IMR-90 (cell line): ENCODE results near the gene ASPHD2. TPM values are rescaled to one million over a fixed set of nuclear protein-coding genes. Genes with fewer than 3 reads are reported as not detected.

Experiments used
- ATAC-seq: fragments of 200-7000 bp; cut with Tn5 transposase; 2 replicates; pipeline ENCODE4 v1.9.1; 2020; ENCODE audit warnings: low read depth, mild to moderate bottlenecking, moderate library complexity
- BruUV-seq: library from RNA; stranded (reverse); fragments of 400-500 nt; replicated peaks from 2 replicates; lab custom pipeline; 2021; lab: Mats Ljungman, UMichigan
- CTCF ChIA-PET: fragments of 300-600 bp; formaldehyde crosslinking; extraction: SDS; loops from one replicate; lab custom pipeline; 2021; ENCODE audit warnings: antibody characterized with exemption; lab: Yijun Ruan, JAX
- POLR2A ChIA-PET: fragments of 300-600 bp; sonication (Branson Sonifier 250); formaldehyde crosslinking; loops from one replicate; lab custom pipeline; 2022; ENCODE audit warnings: antibody characterized with exemption; ENCODE audit not compliant: unreplicated experiment; lab: Charles Lee
- DNase-seq: peaks from one replicate; pipeline ENCODE4 v3.0.0; 2013
- H2AFZ ChIP-seq: replicated peaks from 2 replicates; pipeline ENCODE3; 2013; ENCODE audit warnings: low read length, mild to moderate bottlenecking; ENCODE audit not compliant: poor library complexity
- H2AK5ac ChIP-seq: 2 replicates; pipeline ENCODE4 v1.6.1; 2013; ENCODE audit warnings: low read depth, low read length, inconsistent platforms
- H2AK9ac ChIP-seq: replicated peaks from 2 replicates; pipeline ENCODE3; 2013; ENCODE audit warnings: mild to moderate bottlenecking, low read depth, low read length, moderate library complexity; ENCODE audit not compliant: poor library complexity
- H2BK120ac ChIP-seq: 2 replicates; pipeline ENCODE4 v1.6.1; 2013; ENCODE audit warnings: low read depth, low read length, inconsistent platforms
- H2BK15ac ChIP-seq: 3 replicates; pipeline ENCODE4 v1.6.1; 2013; ENCODE audit warnings: low read depth, low read length, inconsistent platforms
- H2BK20ac ChIP-seq: 2 replicates; pipeline ENCODE4 v1.6.1; 2013; ENCODE audit warnings: low read depth, mild to moderate bottlenecking, inconsistent platforms, low read length, moderate library complexity
- H2BK5ac ChIP-seq: 2 replicates; pipeline ENCODE4 v1.6.1; 2013; ENCODE audit warnings: mild to moderate bottlenecking, low read depth, low read length, inconsistent platforms; ENCODE audit not compliant: poor library complexity, severe bottlenecking
- H3K14ac ChIP-seq: replicated peaks from 2 replicates; pipeline ENCODE4 v1.6.1; 2013; ENCODE audit warnings: low read depth, low read length, inconsistent platforms
- H3K18ac ChIP-seq: 2 replicates; pipeline ENCODE4 v1.6.1; 2013; ENCODE audit warnings: low read depth, low read length, control low read depth
- H3K23ac ChIP-seq: 2 replicates; pipeline ENCODE4 v1.6.1; 2013; ENCODE audit warnings: low read depth, low read length, inconsistent platforms
- H3K27ac ChIP-seq: 2 replicates; pipeline ENCODE4 v1.5.1; 2013; ENCODE audit warnings: mild to moderate bottlenecking, control low read depth, low read length; ENCODE audit not compliant: insufficient read depth
- H3K27me3 ChIP-seq: 2 replicates; pipeline ENCODE4 v1.6.1; 2013; ENCODE audit warnings: low read length; ENCODE audit not compliant: control insufficient read depth, insufficient read depth
- H3K36me3 ChIP-seq: 2 replicates; pipeline ENCODE4 v1.6.1; 2013; ENCODE audit warnings: low read length, mixed read lengths; ENCODE audit not compliant: control insufficient read depth, insufficient read depth
- H3K4ac ChIP-seq: 2 replicates; pipeline ENCODE4 v1.6.1; 2013; ENCODE audit warnings: low read depth, low read length, inconsistent platforms
- H3K4me1 ChIP-seq: 2 replicates; pipeline ENCODE4 v1.6.1; 2013; ENCODE audit warnings: low read length, mixed read lengths; ENCODE audit not compliant: control insufficient read depth, insufficient read depth
- H3K4me2 ChIP-seq: 2 replicates; pipeline ENCODE4 v1.6.1; 2013; ENCODE audit warnings: low read depth, mild to moderate bottlenecking, control low read depth, low read length, moderate library complexity
- H3K4me3 ChIP-seq: 2 replicates; pipeline ENCODE4 v1.5.1; 2013; ENCODE audit warnings: low read depth, mild to moderate bottlenecking, control low read depth, low read length, moderate library complexity; ENCODE audit not compliant: insufficient read depth
- H3K56ac ChIP-seq: 2 replicates; pipeline ENCODE4 v1.6.1; 2013; ENCODE audit warnings: low read length, inconsistent platforms; ENCODE audit not compliant: insufficient read depth; ENCODE audit errors: extremely low read depth
- H3K79me1 ChIP-seq, 2 experiments: 2 replicates each; pipeline ENCODE4 v1.6.1; 2013; ENCODE audit warnings: low read length in 2 of 2, inconsistent platforms in 1 of 2, low read depth in 1 of 2
- H3K9ac ChIP-seq: 2 replicates; pipeline ENCODE4 v1.6.1; 2013; ENCODE audit warnings: low read depth, low read length, control low read depth
- H3K9me1 ChIP-seq: 2 replicates; pipeline ENCODE4 v1.6.1; 2013; ENCODE audit warnings: low read length, inconsistent platforms; ENCODE audit not compliant: insufficient read depth
- H3K9me3 ChIP-seq: 2 replicates; pipeline ENCODE4 v1.6.1; 2013; ENCODE audit warnings: low read length; ENCODE audit not compliant: control insufficient read depth, insufficient read depth
- H4K20me1 ChIP-seq: 2 replicates; pipeline ENCODE4 v1.6.1; 2013; ENCODE audit warnings: low read length, inconsistent platforms; ENCODE audit not compliant: insufficient read depth
- H4K5ac ChIP-seq: 2 replicates; pipeline ENCODE4 v1.6.1; 2013; ENCODE audit warnings: mild to moderate bottlenecking, low read depth, low read length, control low read depth
- H4K8ac ChIP-seq, 2 experiments: 2 replicates each; pipeline ENCODE4 v1.6.1; 2013; ENCODE audit warnings: low read depth in 2 of 2, low read length in 2 of 2, control low read depth in 1 of 2, inconsistent platforms in 1 of 2
- H4K91ac ChIP-seq: 2 replicates; pipeline ENCODE4 v1.6.1; 2013; ENCODE audit warnings: low read depth, low read length, inconsistent platforms; ENCODE audit not compliant: insufficient read depth
- CEBPB ChIP-seq: IDR thresholded peaks from 2 replicates; pipeline ENCODE4 v1.6.1; 2012; ENCODE audit warnings: low read depth, low read length, improper control_type of control experiment
- MXI1 ChIP-seq: IDR thresholded peaks from 2 replicates; pipeline ENCODE4 v1.6.1; 2012; ENCODE audit warnings: low read depth, mild to moderate bottlenecking, low read length, moderate library complexity, borderline replicate concordance
- RAD21 ChIP-seq: IDR thresholded peaks from 2 replicates; pipeline ENCODE4 v1.6.1; 2012; ENCODE audit warnings: low read length, improper control_type of control experiment
- SMC3 ChIP-seq: fragments of 150-350 bp; IDR thresholded peaks from 2 replicates; pipeline ENCODE4 v1.6.1; 2016; ENCODE audit warnings: low read depth, mild to moderate bottlenecking, antibody characterized with exemption, low read length, moderate library complexity
- WGBS, 2 experiments: methylation state at CpG; one replicate each; pipeline versions ENCODE4 v1.1.5 to v1.1.7; 2013; ENCODE audit warnings: missing lambda C conversion rate in 2 of 2; ENCODE audit not compliant: insufficient read length in 1 of 2; ENCODE audit errors: extremely low coverage in 2 of 2; 5-methylcytosine and 5-hydroxymethylcytosine counted together
- dilution Hi-C: fragments of 300-500 bp; cut with HindIII; formaldehyde crosslinking; loops from one replicate; pipeline ENCODE4 v1.14.3; 2018; ENCODE audit warnings: low sequenced_read_pairs; ENCODE audit not compliant: unreplicated experiment
- in situ Hi-C: fragments of 300-500 bp; cut with MboI; formaldehyde crosslinking; loops from 3 replicates; pipeline ENCODE4 v1.14.3; 2019; ENCODE audit warnings: low sequenced_read_pairs, inconsistent platforms, mixed read lengths
- intact Hi-C: fragments of 100-400 bp; cut with micrococcal nuclease; formaldehyde crosslinking; loops from 2 replicates; pipeline ENCODE4 v1.10.0; 2022
- polyA plus RNA-seq, 3 experiments: library from polyadenylated mRNA; depleted of rRNA; stranded (reverse); fragments of >200 nt; gene quantifications; 2 replicates each; pipeline ENCODE4 v1.2.3, GENCODE V29; 2012; ENCODE audit warnings: low replicate concordance in 1 of 3
- total RNA-seq: library from RNA; depleted of rRNA; stranded (reverse); fragments of >200 nt; gene quantifications from 2 replicates; pipeline ENCODE4 v1.2.3, GENCODE V29; 2012
- TF ChIP-seq, protein P1 (sequence below): conservative IDR thresholded peaks from 2 replicates; pipeline ENCODE4 v1.5.1; 2012; ENCODE audit warnings: mild to moderate bottlenecking, low read depth, low read length, improper control_type of control experiment

Gene ASPHD2
- total and polyA plus RNA-seq, 2 of the 4 experiments (the other 2 are of a cell fraction), result 1.3 to 1.4 TPM

DNA sequence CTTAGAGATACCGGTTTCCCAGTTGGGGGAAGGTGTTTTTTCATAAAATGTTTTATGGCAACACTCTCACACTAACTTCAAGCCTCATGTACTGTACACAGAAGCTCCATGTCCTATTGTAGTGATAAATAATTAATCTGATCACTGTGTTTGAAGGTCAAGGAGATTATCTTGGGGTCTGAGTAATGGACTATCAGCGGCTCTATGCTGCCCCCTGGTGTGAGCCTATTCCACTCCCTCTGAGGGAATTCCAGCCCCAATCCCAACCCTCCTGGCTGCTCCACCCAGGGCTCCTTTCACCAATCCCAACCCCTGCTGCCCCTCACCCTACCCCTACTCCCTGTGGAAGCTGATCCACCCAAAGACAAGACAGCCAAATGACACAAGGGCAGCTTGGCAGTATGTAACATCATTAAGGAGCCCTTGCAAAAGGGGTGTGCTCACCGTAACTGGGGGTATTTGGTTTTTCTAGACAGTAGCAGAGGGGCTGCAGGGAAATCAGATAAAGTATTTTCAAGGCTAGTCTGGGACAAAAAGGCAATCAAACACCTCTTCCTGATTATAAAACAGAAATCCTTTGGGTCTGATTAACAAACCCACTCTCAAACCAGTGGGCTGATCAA lies 32.2 kb downstream of the ASPHD2 start:
- no peak overlapping the region for H3K27ac ChIP-seq
- 0 out of 2 replicates have a peak, but pooled peaks cover 6% of the 10 kb centered on the region for H4K20me1 ChIP-seq
- H3K4ac ChIP-seq, result no peak overlapping the region
- in situ Hi-C loops (loop anchor here (5.0 kb wide), 1 partner anchor 59 kb away; no protein-coding TSS in a partner anchor), dilution Hi-C loops (no loop called here), intact Hi-C loops (loop anchor here (1.0 kb wide), 2 partner anchors 63 to 97 kb away; no protein-coding TSS in a partner anchor)
- no peak overlapping the region for H2BK20ac ChIP-seq
- BruUV-seq, result no TSS peak
- H2BK120ac ChIP-seq, result no peak overlapping the region
- no peaks in the 10 kb centered on the region; the same call in 1 of the 2 replicates for H3K9me1 ChIP-seq
- H3K9ac ChIP-seq, result no peak overlapping the region
- peaks cover 53% of the 10 kb centered on the region for H3K36me3 ChIP-seq
- no peak overlapping the region for H2AFZ ChIP-seq
- no peak overlapping the region for H2AK5ac ChIP-seq
- ATAC-seq (peak; percentile 99), DNase-seq (peak; percentile 28)
- H3K27me3 ChIP-seq, result no peaks in the 10 kb centered on the region
- H3K14ac ChIP-seq, result no peak overlapping the region
- no peaks in the 10 kb centered on the region for H3K4me1 ChIP-seq
- no peak overlapping the region for H4K5ac ChIP-seq
- no peak overlapping the region for H3K18ac ChIP-seq
- H3K79me1 ChIP-seq, result peaks cover 3 to 11% of the 10 kb centered on the region in 2 experiments; a peak in 3 of 4 replicates
- ChIA-PET CTCF (interaction anchor here (0.9 to 2.8 kb wide), 5 partner anchors 13 to 97 kb away, joined by 3 to 14 read pairs (median 4); no protein-coding TSS in a partner anchor), POLR2A (interaction anchor here (0.6 kb wide), 1 partner anchor 1386 kb away, joined by 12 read pairs; no protein-coding TSS in a partner anchor)
- H3K9me3 ChIP-seq, result no peaks in the 10 kb centered on the region
- no peak overlapping the region for H3K4me2 ChIP-seq
- H2AK9ac ChIP-seq, result no peak overlapping the region
- TF ChIP-seq SMC3, result peak; percentile 91
- TF ChIP-seq RAD21, result peak; percentile 78
- TF ChIP-seq, protein P1, sequence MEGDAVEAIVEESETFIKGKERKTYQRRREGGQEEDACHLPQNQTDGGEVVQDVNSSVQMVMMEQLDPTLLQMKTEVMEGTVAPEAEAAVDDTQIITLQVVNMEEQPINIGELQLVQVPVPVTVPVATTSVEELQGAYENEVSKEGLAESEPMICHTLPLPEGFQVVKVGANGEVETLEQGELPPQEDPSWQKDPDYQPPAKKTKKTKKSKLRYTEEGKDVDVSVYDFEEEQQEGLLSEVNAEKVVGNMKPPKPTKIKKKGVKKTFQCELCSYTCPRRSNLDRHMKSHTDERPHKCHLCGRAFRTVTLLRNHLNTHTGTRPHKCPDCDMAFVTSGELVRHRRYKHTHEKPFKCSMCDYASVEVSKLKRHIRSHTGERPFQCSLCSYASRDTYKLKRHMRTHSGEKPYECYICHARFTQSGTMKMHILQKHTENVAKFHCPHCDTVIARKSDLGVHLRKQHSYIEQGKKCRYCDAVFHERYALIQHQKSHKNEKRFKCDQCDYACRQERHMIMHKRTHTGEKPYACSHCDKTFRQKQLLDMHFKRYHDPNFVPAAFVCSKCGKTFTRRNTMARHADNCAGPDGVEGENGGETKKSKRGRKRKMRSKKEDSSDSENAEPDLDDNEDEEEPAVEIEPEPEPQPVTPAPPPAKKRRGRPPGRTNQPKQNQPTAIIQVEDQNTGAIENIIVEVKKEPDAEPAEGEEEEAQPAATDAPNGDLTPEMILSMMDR, result peak; percentile 79
- no peak for TF ChIP-seq CEBPB
- no peak for TF ChIP-seq MXI1
- H4K8ac ChIP-seq, result no peak overlapping the region
- H3K56ac ChIP-seq, result no peak overlapping the region
- no peak overlapping the region for H3K23ac ChIP-seq
- no CpG with 5 or more reads among the region's 3 CpGs for WGBS, 2 experiments
- no peak overlapping the region for H2BK15ac ChIP-seq
- H3K4me3 ChIP-seq, result no peak overlapping the region
- no peak overlapping the region for H4K91ac ChIP-seq
- H2BK5ac ChIP-seq, result no peak overlapping the region
